ENCODE measurements around the gene HEY2.

HEY2 gene

GRCh38 chr6:125742024-125742423, 7.4 kb upstream of the HEY2 start:
- in situ Hi-C loops (cut with HindIII; ENCODE audit: low sequenced_read_pairs) = no loop called here
- TF ChIP-seq CTCF (IDR thresholded peaks at IDR 0.05; ENCODE audit: low read depth, low read length) = no peak
- H3K4me3 ChIP-seq (ENCODE audit: low read depth, low read length) = no peak overlapping the region
- no peak for DNase-seq (ENCODE audit: low read depth, low spot score)

- in situ Hi-C loops (cut with HindIII; ENCODE audit: low sequenced_read_pairs) = no loop called here
- no peak for TF ChIP-seq CTCF (IDR thresholded peaks at IDR 0.05; ENCODE audit: low read depth, low read length)
- no peak for DNase-seq (ENCODE audit: low read depth, low spot score)
- no peak overlapping the region for H3K4me3 ChIP-seq (ENCODE audit: low read depth, low read length)
These were observed 6.8 kb upstream of the HEY2 start for GRCh38 chr6:125742464-125743120.

- H3K4me3 ChIP-seq (ENCODE audit: low read depth, low read length) = no peak overlapping the region
- in situ Hi-C loops (cut with HindIII; ENCODE audit: low sequenced_read_pairs) = no loop called here
- no peak for TF ChIP-seq CTCF (IDR thresholded peaks at IDR 0.05; ENCODE audit: low read depth, low read length)
- no peak for DNase-seq (ENCODE audit: low read depth, low spot score)
These were observed 5.8 kb upstream of the HEY2 start for GRCh38 chr6:125743604-125744003.

GRCh38 chr6:125745281-125746018, 4.0 kb upstream of the HEY2 start:
- no peak for TF ChIP-seq CTCF (IDR thresholded peaks at IDR 0.05; ENCODE audit: low read depth, low read length)
- no peak for DNase-seq (ENCODE audit: low read depth, low spot score)
- no peak overlapping the region for H3K4me3 ChIP-seq (ENCODE audit: low read depth, low read length)
- in situ Hi-C loops (cut with HindIII; ENCODE audit: low sequenced_read_pairs) = no loop called here

GRCh38 chr6:125746019-125746414, 3.4 kb upstream of the HEY2 start:
- no peak overlapping the region for H3K4me3 ChIP-seq (ENCODE audit: low read depth, low read length)
- in situ Hi-C loops (cut with HindIII; ENCODE audit: low sequenced_read_pairs) = no loop called here

More at GRCh38 chr6:125746019-125746414, 3.4 kb upstream of the HEY2 start:
- no peak for DNase-seq (ENCODE audit: low read depth, low spot score)
- TF ChIP-seq CTCF (IDR thresholded peaks at IDR 0.05; ENCODE audit: low read depth, low read length) = no peak

Data from astrocyte of the spinal cord (primary cell).